GM12872 (cell line): Measurements from ENCODE around the gene SPATS2.
A peak's percentile ranks its signal among the peaks of the same experiment; 100 is the strongest.

Experiments
- CTCF ChIP-seq: IDR thresholded peaks from 3 replicates; pipeline ENCODE4 v1.5.1; 2011; ENCODE audit warnings: low read depth, mild to moderate bottlenecking, low read length, moderate library complexity; ENCODE audit not compliant: insufficient read depth

SPATS2 gene

GRCh38 chr12:49345051-49345824 lies 22.0 kb upstream of the SPATS2 start:
- TF ChIP-seq CTCF = no peak

GRCh38 chr12:49345825-49346658 lies 21.2 kb upstream of the SPATS2 start:
- TF ChIP-seq CTCF = no peak

GRCh38 chr12:49346659-49347310 lies 20.5 kb upstream of the SPATS2 start, which contains the start of gene DNAJC22:
Gene DNAJC22 (plus strand): TSS chr12:49346888. CDS start chr12:49348873, 1,985 bp downstream.
- no peak for TF ChIP-seq CTCF

- peak; percentile 88 for TF ChIP-seq CTCF
Measured at GRCh38 chr12:49347311-49348193, 19.7 kb upstream of the SPATS2 start.

GRCh38 chr12:49348781-49349180 lies 18.5 kb upstream of the SPATS2 start:
- no peak for TF ChIP-seq CTCF

- TF ChIP-seq CTCF = no peak
Measured at GRCh38 chr12:49349266-49349665, 18.0 kb upstream of the SPATS2 start.
